ENCODE measurements around the gene GTF3C4. TPM values are rescaled to one million over a fixed set of nuclear protein-coding genes. Genes with fewer than 3 reads are reported as not detected.

GTF3C4 gene
- total RNA-seq, 2 donors from 2014 or later: 12.4 to 13.1 TPM

DNA sequence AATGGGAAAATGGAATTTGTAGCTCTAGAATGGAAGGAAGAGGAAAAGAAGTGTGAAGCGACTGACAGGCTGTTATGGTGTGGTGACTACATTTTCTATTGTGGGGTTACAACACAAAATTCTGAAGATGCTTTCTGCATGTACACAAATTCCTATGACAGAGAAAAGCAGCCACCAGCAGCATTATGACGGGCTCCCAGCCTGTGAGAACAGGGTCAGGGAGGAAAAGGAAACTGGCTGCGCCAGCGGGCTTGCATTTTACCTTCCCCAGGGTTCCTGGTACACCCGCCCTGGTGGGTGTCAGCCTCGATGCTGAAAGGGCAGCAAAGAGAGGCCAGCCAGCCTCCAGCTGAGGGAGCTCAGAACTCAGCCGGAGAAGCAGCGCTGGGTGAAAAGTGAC is 41.5 kb upstream of the GTF3C4 start:
- intact Hi-C loops (cut with DNase I): no loop called here
- H3K4me3 ChIP-seq: no peak overlapping the region
- no peak overlapping the region for H3K9ac ChIP-seq (ENCODE audit: low read depth in 2 of 2, low read length in 2 of 2)
- no peaks in the 10 kb centered on the region for H3K9me3 ChIP-seq
- no peak overlapping the region for H3K27ac ChIP-seq
- DNase-seq: no peak
- TF ChIP-seq, protein P1, sequence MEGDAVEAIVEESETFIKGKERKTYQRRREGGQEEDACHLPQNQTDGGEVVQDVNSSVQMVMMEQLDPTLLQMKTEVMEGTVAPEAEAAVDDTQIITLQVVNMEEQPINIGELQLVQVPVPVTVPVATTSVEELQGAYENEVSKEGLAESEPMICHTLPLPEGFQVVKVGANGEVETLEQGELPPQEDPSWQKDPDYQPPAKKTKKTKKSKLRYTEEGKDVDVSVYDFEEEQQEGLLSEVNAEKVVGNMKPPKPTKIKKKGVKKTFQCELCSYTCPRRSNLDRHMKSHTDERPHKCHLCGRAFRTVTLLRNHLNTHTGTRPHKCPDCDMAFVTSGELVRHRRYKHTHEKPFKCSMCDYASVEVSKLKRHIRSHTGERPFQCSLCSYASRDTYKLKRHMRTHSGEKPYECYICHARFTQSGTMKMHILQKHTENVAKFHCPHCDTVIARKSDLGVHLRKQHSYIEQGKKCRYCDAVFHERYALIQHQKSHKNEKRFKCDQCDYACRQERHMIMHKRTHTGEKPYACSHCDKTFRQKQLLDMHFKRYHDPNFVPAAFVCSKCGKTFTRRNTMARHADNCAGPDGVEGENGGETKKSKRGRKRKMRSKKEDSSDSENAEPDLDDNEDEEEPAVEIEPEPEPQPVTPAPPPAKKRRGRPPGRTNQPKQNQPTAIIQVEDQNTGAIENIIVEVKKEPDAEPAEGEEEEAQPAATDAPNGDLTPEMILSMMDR (IDR thresholded peaks at IDR 0.05): no peak
- H3K4me1 ChIP-seq: peaks cover 7% of the 10 kb centered on the region
- no peaks in the 10 kb centered on the region for H3K27me3 ChIP-seq
- no peaks in the 10 kb centered on the region for H3K36me3 ChIP-seq

- peaks cover 7% of the 10 kb centered on the region for H3K4me1 ChIP-seq
- H3K27ac ChIP-seq: no peak overlapping the region
- H3K36me3 ChIP-seq: no peaks in the 10 kb centered on the region
- no peak for DNase-seq
- H3K9me3 ChIP-seq: no peaks in the 10 kb centered on the region
- TF ChIP-seq, protein P1 (IDR thresholded peaks at IDR 0.05): no peak
- no peak overlapping the region for H3K4me3 ChIP-seq
- no peak overlapping the region for H3K9ac ChIP-seq (ENCODE audit: low read depth in 2 of 2, low read length in 2 of 2)
- no peaks in the 10 kb centered on the region for H3K27me3 ChIP-seq
- intact Hi-C loops (cut with DNase I): no loop called here
Measured at GRCh38 chr9:132630116-132630515, 40.1 kb upstream of the GTF3C4 start.

GRCh38 chr9:132630811-132631210 is 39.5 kb upstream of the GTF3C4 start:
- Histone ChIP-seq H3K9me3 (no peaks in the 10 kb centered on the region), H3K4me3 (no peak overlapping the region), H3K27ac (no peak overlapping the region), H3K4me1 (peaks cover 7% of the 10 kb centered on the region), H3K27me3 (no peaks in the 10 kb centered on the region), H3K36me3 (no peaks in the 10 kb centered on the region), H3K9ac (ENCODE audit: low read depth in 2 of 2, low read length in 2 of 2) (no peak overlapping the region)
- DNase-seq: no peak
- intact Hi-C loops (cut with DNase I): no loop called here
- TF ChIP-seq, protein P1 (IDR thresholded peaks at IDR 0.05): no peak

- no peaks in the 10 kb centered on the region for H3K36me3 ChIP-seq
- TF ChIP-seq, protein P1 (IDR thresholded peaks at IDR 0.05): no peak
- no peak for DNase-seq
- H3K4me1 ChIP-seq: peaks cover 7% of the 10 kb centered on the region
- no peaks in the 10 kb centered on the region for H3K9me3 ChIP-seq
- H3K27me3 ChIP-seq: no peaks in the 10 kb centered on the region
- intact Hi-C loops (cut with DNase I): no loop called here
- no peak overlapping the region for H3K9ac ChIP-seq (ENCODE audit: low read depth in 2 of 2, low read length in 2 of 2)
- no peak overlapping the region for H3K27ac ChIP-seq
- no peak overlapping the region for H3K4me3 ChIP-seq
Measured at GRCh38 chr9:132631280-132631679, 39.0 kb upstream of the GTF3C4 start.

DNA sequence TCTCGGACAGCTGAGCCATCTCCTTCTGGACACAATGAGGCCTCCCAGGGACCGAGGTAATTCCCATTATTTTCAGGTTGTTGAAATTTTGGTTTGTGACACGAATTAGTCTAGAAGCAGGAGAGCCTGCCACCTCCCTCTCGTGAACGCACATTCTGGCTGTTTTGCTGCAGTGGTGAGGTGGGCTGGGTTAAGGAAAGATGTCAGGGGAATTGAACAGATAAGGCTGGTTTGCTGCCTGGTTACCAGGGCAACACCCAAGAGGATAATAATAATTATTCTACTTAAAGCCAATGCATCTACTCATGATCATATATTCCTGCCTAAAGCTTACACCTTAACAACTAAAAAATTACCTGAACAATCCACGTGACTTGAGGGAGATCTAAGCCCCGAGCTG is 38.6 kb upstream of the GTF3C4 start:
- no peak overlapping the region for H3K9ac ChIP-seq (ENCODE audit: low read depth in 2 of 2, low read length in 2 of 2)

More for the DNA sequence above, 38.6 kb upstream of the GTF3C4 start:
- TF ChIP-seq, protein P1 (IDR thresholded peaks at IDR 0.05): no peak
- no peak for DNase-seq
- Histone ChIP-seq H3K27me3 (no peaks in the 10 kb centered on the region), H3K4me1 (peaks cover 7% of the 10 kb centered on the region), H3K9me3 (no peaks in the 10 kb centered on the region), H3K27ac (no peak overlapping the region), H3K4me3 (no peak overlapping the region), H3K36me3 (no peaks in the 10 kb centered on the region)
- intact Hi-C loops (cut with DNase I): no loop called here

All from colonic mucosa (tissue), 4 donors.